Measurements from ENCODE around the gene RFPL2. TPM values are rescaled to one million over a fixed set of nuclear protein-coding genes. Genes with fewer than 3 reads are reported as not detected.
"Not testable (repeated sequence)": the region's sequence is repeated elsewhere in the genome, so short reads cannot be mapped to it uniquely, and the experiment has no call there.

RFPL2 gene

DNA sequence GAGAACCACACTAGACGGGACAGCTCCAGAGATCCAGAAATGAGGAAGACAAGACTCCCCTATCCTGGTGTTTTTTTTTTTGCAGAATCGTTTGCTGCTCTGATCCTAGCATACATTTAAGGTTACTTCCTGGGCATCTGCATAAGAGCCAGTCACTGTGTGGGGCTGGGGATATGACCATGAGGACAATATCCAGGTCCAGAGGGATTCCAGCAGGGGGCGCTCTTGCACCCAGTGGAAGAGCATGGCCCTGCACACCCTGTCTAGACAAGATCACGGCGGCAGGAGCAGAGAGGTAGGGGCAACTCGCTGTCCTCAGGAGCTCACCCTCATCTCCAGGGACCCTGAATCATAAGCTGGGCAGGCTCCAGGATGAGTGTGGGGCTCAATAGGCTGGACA is 64.2 kb downstream of the RFPL2 start:
- H3K18ac ChIP-seq (ENCODE audit: low read length); H2BK120ac ChIP-seq (ENCODE audit: low read depth, low read length); H3K27ac ChIP-seq (replicated peaks; ENCODE audit: low read length); H3K4me3 ChIP-seq (ENCODE audit: low read length in 2 of 2); H2AFZ ChIP-seq (ENCODE audit: low read length); H2BK5ac ChIP-seq (ENCODE audit: low read length); H3K4ac ChIP-seq (ENCODE audit: low read length); H3K14ac ChIP-seq (ENCODE audit: low read length); H3K4me2 ChIP-seq (ENCODE audit: insufficient read depth, low read length, poor library complexity, severe bottlenecking); H2AK5ac ChIP-seq (ENCODE audit: low read depth, low read length); H4K8ac ChIP-seq (ENCODE audit: low read depth, low read length); H3K27me3 ChIP-seq (ENCODE audit: control insufficient read depth in 3 of 3, insufficient read depth in 3 of 3, low read depth in 1 of 3, low read length in 3 of 3); H3K23ac ChIP-seq (ENCODE audit: low read depth, low read length, poor library complexity); H3K79me1 ChIP-seq (ENCODE audit: low read depth, low read length); DNase-seq (ENCODE audit: low spot score); H3K4me1 ChIP-seq (ENCODE audit: control insufficient read depth in 2 of 2, insufficient read depth in 1 of 2, low read depth in 1 of 2, low read length in 2 of 2); H2BK12ac ChIP-seq (ENCODE audit: low read length); H4K91ac ChIP-seq (ENCODE audit: low read depth, low read length, poor library complexity); H2BK15ac ChIP-seq (ENCODE audit: low read length); H3K9ac ChIP-seq (ENCODE audit: low read depth, low read length, poor library complexity); H3K9me3 ChIP-seq (replicated peaks in 1 of 2; ENCODE audit: control insufficient read depth in 2 of 2, insufficient read depth in 1 of 2, low read depth in 1 of 2, low read length in 2 of 2); H3K36me3 ChIP-seq (replicated peaks in 1 of 2; ENCODE audit: control insufficient read depth in 2 of 2, insufficient read depth in 2 of 2, low read length in 2 of 2): not testable (repeated sequence)
- no CpG with 5 or more reads among the region's 6 CpGs for WGBS, 2 donors (ENCODE audit: extremely low coverage in 2 of 2, insufficient read length in 2 of 2, insufficient replicate concordance in 1 of 2)

Small RNA genes within 50 kb of the gene (small RNA-seq; reads per million reads assigned to genes)
- gene RF02171 (ENCODE audit: insufficient read depth): not detected
